Tibial artery (tissue), 4 donors: ENCODE data around the gene NIPBL.

Experiments used
- DNase-seq, 2 donors: peaks; one replicate each; pipeline ENCODE4 v3.0.0-alpha.2; 2019
- H3K27ac ChIP-seq, 2 donors: fragments of 200-600 bp; sonication (generic) in 1 of 2; 1 replicate in 1 of 2; 2 replicates in 1 of 2; pipeline ENCODE4 v1.5.1; 2018 to 2019; ENCODE audit warnings: mild to moderate bottlenecking in 1 of 2
- H3K27me3 ChIP-seq, 2 donors: fragments of 200-600 bp; sonication (generic) in 1 of 2; one replicate each; pipeline versions ENCODE4 v1.5.1 to v1.6.0; 2016 to 2019
- H3K36me3 ChIP-seq, 3 donors: fragments of 200-600 bp; sonication (generic) in 2 of 3; one replicate each; pipeline ENCODE4 v1.5.1; 2016 to 2019; ENCODE audit warnings: mild to moderate bottlenecking in 2 of 3
- H3K4me1 ChIP-seq, 4 donors: fragments of 200-600 bp; sonication (generic) in 2 of 4; 1 replicate in 3 of 4; 2 replicates in 1 of 4; pipeline ENCODE4 v1.5.1; 2016 to 2019
- H3K4me3 ChIP-seq, 2 donors: fragments of 200-600 bp; sonication (generic) in 1 of 2; 1 replicate in 1 of 2; 2 replicates in 1 of 2; pipeline ENCODE4 v1.5.1; 2018 to 2019; ENCODE audit warnings: mild to moderate bottlenecking in 2 of 2
- H3K9me3 ChIP-seq, 3 donors: fragments of 200-600 bp; sonication (generic) in 1 of 3; one replicate each; pipeline ENCODE4 v1.5.1; 2016 to 2019
- intact Hi-C: fragments of 100-400 bp; cut with DNase I; formaldehyde crosslinking; loops from one replicate; pipeline ENCODE4 v1.15.0; 2023; ENCODE audit warnings: low total_unique reads
- TF ChIP-seq, protein P1 (sequence below), 2 experiments: fragments of 200-600 bp in 1 of 2; fragments of 450-650 bp in 1 of 2; IDR thresholded peaks; one replicate each; pipeline ENCODE4 v1.5.1; 2017 to 2019; ENCODE audit warnings: antibody characterized with exemption in 2 of 2, mild to moderate bottlenecking in 1 of 2, moderate library complexity in 1 of 2

NIPBL gene

DNA sequence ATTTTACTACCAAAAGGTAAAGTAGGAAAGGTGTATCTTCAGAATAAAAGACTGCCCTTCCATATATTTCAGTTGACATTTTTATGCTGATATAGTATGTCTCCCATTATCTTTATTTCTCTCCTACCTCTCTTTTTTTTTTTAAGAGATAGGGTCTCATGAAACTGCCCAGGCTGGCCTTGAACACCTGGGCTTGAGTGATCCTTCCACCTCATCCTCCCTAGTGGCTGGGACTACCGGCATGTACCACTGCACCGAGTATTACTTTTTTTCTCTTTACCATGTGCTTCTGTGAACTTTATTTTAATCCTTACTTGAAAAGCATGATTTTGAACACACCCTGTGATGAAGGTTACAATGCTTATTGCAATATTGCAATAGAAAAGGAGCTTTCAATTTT, 42.7 kb downstream of the NIPBL start:
- Histone ChIP-seq H3K9me3 (no peaks in the 10 kb centered on the region), H3K4me3 (no peak overlapping the region), H3K4me1 (peaks cover 0 to 58% (median 5%) of the 10 kb centered on the region in 4 donors), H3K27ac (no peak overlapping the region), H3K36me3 (no peaks in the 10 kb centered on the region), H3K27me3 (no peaks in the 10 kb centered on the region)
- TF ChIP-seq, protein P1, sequence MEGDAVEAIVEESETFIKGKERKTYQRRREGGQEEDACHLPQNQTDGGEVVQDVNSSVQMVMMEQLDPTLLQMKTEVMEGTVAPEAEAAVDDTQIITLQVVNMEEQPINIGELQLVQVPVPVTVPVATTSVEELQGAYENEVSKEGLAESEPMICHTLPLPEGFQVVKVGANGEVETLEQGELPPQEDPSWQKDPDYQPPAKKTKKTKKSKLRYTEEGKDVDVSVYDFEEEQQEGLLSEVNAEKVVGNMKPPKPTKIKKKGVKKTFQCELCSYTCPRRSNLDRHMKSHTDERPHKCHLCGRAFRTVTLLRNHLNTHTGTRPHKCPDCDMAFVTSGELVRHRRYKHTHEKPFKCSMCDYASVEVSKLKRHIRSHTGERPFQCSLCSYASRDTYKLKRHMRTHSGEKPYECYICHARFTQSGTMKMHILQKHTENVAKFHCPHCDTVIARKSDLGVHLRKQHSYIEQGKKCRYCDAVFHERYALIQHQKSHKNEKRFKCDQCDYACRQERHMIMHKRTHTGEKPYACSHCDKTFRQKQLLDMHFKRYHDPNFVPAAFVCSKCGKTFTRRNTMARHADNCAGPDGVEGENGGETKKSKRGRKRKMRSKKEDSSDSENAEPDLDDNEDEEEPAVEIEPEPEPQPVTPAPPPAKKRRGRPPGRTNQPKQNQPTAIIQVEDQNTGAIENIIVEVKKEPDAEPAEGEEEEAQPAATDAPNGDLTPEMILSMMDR (IDR thresholded peaks at IDR 0.05): no peak
- no peak for DNase-seq
- intact Hi-C loops: no loop called here

DNA sequence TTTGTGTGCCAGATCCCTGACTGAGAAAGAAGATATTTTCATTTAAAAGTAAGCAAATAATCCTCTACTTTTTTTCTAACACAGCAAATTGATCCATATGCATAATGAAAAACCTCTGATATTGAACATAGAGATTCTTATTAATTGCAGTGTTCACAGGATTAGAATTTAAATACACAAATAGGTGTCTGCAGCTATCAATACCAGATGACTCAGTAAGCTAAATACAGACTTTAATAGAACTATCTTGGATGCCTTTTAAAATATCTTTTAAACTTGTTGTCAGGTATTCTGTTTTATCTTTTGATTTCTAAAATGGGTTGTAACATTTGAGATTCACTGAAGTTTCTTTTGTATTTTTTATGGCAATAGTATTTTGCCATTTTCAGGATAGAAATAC, 43.1 kb downstream of the NIPBL start:
- intact Hi-C loops: no loop called here
- H3K4me1 ChIP-seq: peaks cover 0 to 61% (median 5%) of the 10 kb centered on the region in 4 donors
- H3K4me3 ChIP-seq: no peak overlapping the region
- DNase-seq: no peak
- no peaks in the 10 kb centered on the region for H3K27me3 ChIP-seq
- no peak overlapping the region for H3K27ac ChIP-seq
- TF ChIP-seq, protein P1 (IDR thresholded peaks at IDR 0.05): no peak
- H3K36me3 ChIP-seq: no peaks in the 10 kb centered on the region
- H3K9me3 ChIP-seq: no peaks in the 10 kb centered on the region

DNA sequence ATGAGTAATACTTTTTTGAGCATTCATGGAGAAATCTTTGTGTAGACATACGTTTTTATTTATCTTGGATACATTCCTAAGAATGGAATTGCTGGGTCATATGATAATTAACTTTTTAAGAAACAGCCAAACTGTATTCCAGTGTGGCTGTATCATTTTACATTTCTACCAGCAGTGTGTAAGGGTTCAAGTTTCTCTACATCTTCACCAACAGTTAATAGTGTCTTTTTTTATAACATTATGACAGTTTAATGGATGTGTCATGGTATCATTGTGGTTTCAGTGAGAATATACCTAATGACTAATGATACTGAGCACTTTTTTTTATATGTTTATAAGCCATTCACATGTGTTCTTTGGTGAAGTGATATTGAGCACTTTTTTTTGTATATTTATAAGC, 52.4 kb downstream of the NIPBL start:
- no peaks in the 10 kb centered on the region for H3K9me3 ChIP-seq

DNA sequence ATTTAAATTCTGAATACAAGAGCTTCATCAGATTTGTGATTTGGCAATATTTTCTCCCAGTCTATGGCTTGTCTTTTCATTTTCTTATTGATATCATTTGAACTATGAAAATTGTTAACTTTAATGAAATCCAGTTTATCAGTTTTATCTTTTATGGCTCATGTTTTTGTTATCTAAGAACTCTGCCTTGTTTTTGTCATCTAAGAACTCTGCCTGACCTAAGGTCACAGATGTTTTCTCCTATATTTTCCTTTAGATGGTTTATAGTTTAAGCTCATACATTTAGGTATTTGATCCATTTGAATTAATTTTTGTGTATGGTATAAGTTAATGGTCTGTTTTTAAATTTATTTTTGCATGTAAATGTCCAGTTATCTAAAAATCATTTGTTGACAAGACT, 52.9 kb downstream of the NIPBL start:
- Histone ChIP-seq H3K9me3 (no peaks in the 10 kb centered on the region), H3K36me3 (no peaks in the 10 kb centered on the region), H3K27ac (no peak overlapping the region), H3K4me3 (no peak overlapping the region), H3K27me3 (no peaks in the 10 kb centered on the region), H3K4me1 (peaks cover 0 to 57% (median 16%) of the 10 kb centered on the region in 4 donors)
- no peak for DNase-seq
- TF ChIP-seq, protein P1 (IDR thresholded peaks at IDR 0.05): no peak
- intact Hi-C loops: no loop called here

More for the DNA sequence above, 52.4 kb downstream of the NIPBL start:
- Histone ChIP-seq H3K4me1 (peaks cover 0 to 62% (median 15%) of the 10 kb centered on the region in 4 donors), H3K36me3 (no peaks in the 10 kb centered on the region), H3K27ac (no peak overlapping the region), H3K27me3 (no peaks in the 10 kb centered on the region), H3K4me3 (no peak overlapping the region)
- intact Hi-C loops: no loop called here
- TF ChIP-seq, protein P1 (IDR thresholded peaks at IDR 0.05): no peak
- DNase-seq: no peak

GRCh38 chr5:36932056-36932455, 55.5 kb downstream of the NIPBL start:
- TF ChIP-seq, protein P1 (IDR thresholded peaks at IDR 0.05): no peak
- intact Hi-C loops: no loop called here
- Histone ChIP-seq H3K4me3 (no peak overlapping the region), H3K4me1 (peaks cover 0 to 62% (median 17%) of the 10 kb centered on the region in 4 donors), H3K9me3 (no peaks in the 10 kb centered on the region), H3K36me3 (no peaks in the 10 kb centered on the region), H3K27ac (no peak overlapping the region), H3K27me3 (no peaks in the 10 kb centered on the region)
- DNase-seq: no peak

DNA sequence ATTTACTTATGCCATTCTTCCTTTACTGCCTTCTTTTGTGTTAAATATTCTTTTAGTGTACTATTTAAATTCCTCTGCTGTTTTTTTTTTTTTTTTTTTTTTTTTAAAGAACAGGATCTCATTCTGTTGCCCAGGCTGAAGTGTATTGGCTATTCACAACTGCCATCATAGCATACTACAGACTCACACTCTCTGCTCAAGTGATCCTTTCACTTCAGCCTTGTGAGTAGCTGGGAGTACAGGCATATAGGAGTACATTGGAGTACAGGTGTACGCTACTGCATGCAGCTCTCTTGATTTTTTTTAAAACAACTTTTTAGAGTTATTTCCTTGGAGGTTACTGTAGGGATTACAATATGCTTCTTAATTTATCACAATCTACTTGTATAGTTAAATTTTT, 56.1 kb downstream of the NIPBL start:
- Histone ChIP-seq H3K4me1 (peaks cover 0 to 68% (median 20%) of the 10 kb centered on the region in 4 donors), H3K27ac (no peak overlapping the region), H3K4me3 (no peak overlapping the region), H3K9me3 (no peaks in the 10 kb centered on the region), H3K36me3 (no peaks in the 10 kb centered on the region), H3K27me3 (no peaks in the 10 kb centered on the region)
- intact Hi-C loops: no loop called here
- TF ChIP-seq, protein P1 (IDR thresholded peaks at IDR 0.05): no peak
- no peak for DNase-seq
